Naive B cell (primary cell): ENCODE data around the gene PPM1N. TPM values are rescaled to one million over a fixed set of nuclear protein-coding genes. Genes with fewer than 3 reads are reported as not detected.

ENCODE experiments used
- ATAC-seq, 2 donors: fragments of 150-1000 bp; cut with Tn5 transposase; 2 replicates each; pipeline ENCODE4 v1.10.0; 2021; ENCODE audit warnings: low read depth in 2 of 2, mild to moderate bottlenecking in 2 of 2, moderate library complexity in 2 of 2
- DNase-seq: peaks from one replicate; pipeline ENCODE4 v3.0.0; 2022
- H3K27ac Mint-ChIP-seq, 6 donors: one replicate each; pipeline ENCODE4 v1.8.0; 2020 to 2022; ENCODE audit warnings: mild to moderate bottlenecking in 6 of 6, mixed read lengths in 6 of 6, moderate library complexity in 5 of 6, inconsistent platforms in 2 of 6
- H3K27me3 Mint-ChIP-seq, 3 donors: one replicate each; pipeline ENCODE4 v1.8.0; 2021 to 2022; ENCODE audit warnings: mixed read lengths in 3 of 3, mild to moderate bottlenecking in 1 of 3
- H3K36me3 Mint-ChIP-seq, 2 donors: one replicate each; pipeline ENCODE4 v1.8.0; 2020 to 2022; ENCODE audit warnings: mixed read lengths in 2 of 2, inconsistent platforms in 1 of 2, mild to moderate bottlenecking in 1 of 2
- H3K4me1 Mint-ChIP-seq, 3 donors: one replicate each; pipeline ENCODE4 v1.8.0; 2020 to 2022; ENCODE audit warnings: mixed read lengths in 3 of 3, inconsistent platforms in 1 of 3, mild to moderate bottlenecking in 1 of 3, moderate library complexity in 1 of 3
- H3K4me3 Mint-ChIP-seq, 8 donors: one replicate each; pipeline ENCODE4 v1.8.0; 2020 to 2022; ENCODE audit warnings: mild to moderate bottlenecking in 8 of 8, mixed read lengths in 8 of 8, moderate library complexity in 8 of 8, inconsistent platforms in 2 of 8
- H3K9me3 Mint-ChIP-seq, 7 donors: one replicate each; pipeline ENCODE4 v1.8.0; 2020 to 2022; ENCODE audit warnings: mixed read lengths in 7 of 7, mild to moderate bottlenecking in 5 of 7, inconsistent platforms in 2 of 7, moderate library complexity in 1 of 7
- polyA plus RNA-seq, 6 donors: library from polyadenylated mRNA; unstranded; fragments of 300-500 nt; fragmentation: Illumina TruSeq; gene quantifications; one replicate each; pipeline ENCODE4 v1.2.3, GENCODE V29; 2021; ENCODE audit warnings: low read depth in 6 of 6

Gene PPM1N
- polyA plus RNA-seq, 6 donors from 2014 or later, result 1.6 to 3.4 (median 2.4) TPM

DNA sequence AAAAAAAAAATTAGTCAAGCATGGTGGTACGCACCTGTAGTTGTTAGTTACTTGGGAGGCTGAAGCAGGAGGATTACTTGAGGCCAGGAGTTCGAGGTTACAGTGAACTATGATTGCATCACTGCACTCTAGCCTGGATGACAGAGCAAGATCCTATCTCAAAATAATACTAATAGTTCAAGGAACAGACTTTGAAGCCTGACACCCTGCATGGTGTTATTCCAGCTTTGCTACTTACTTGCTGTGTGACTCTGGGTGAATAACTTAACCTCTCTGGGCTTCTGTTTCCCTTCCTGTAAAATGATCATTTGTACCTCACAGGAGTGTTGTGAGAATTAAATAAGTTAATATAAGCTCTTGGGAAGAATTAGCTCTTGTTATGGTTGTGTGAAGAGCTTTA, 34.0 kb upstream of the PPM1N start:
- DNase-seq, result no peak
- H3K36me3 Mint-ChIP-seq, result no peaks in the 10 kb centered on the region
- H3K9me3 Mint-ChIP-seq, result peaks cover 0 to 8% (median 0%) of the 10 kb centered on the region in 7 donors
- ATAC-seq, result no peak
- H3K27me3 Mint-ChIP-seq, result peaks cover 6 to 13% (median 9%) of the 10 kb centered on the region in 3 donors
- peaks cover 25 to 41% (median 36%) of the 10 kb centered on the region in 3 donors for H3K4me1 Mint-ChIP-seq
- peak overlapping the region in 4 of 6 donors; percentile 16 to 94 (median 70) for H3K27ac Mint-ChIP-seq
- peak overlapping the region in 1 of 8 donors; percentile 61 for H3K4me3 Mint-ChIP-seq

GRCh38 chr19:45464852-45465441, 33.3 kb upstream of the PPM1N start:
- ATAC-seq (no peak), DNase-seq (no peak)
- Mint-ChIP-seq H3K4me1 (peaks cover 31 to 47% (median 41%) of the 10 kb centered on the region in 3 donors), H3K27ac (peak overlapping the region; percentile 9 to 94 (median 88)), H3K9me3 (peaks cover 0 to 8% (median 0%) of the 10 kb centered on the region in 7 donors), H3K4me3 (peak overlapping the region in 1 of 8 donors; percentile 61), H3K36me3 (no peaks in the 10 kb centered on the region), H3K27me3 (peaks cover 9 to 13% (median 10%) of the 10 kb centered on the region in 3 donors)

GRCh38 chr19:45467115-45467455, 31.2 kb upstream of the PPM1N start:
- DNase-seq (no peak), ATAC-seq (no peak)
- Mint-ChIP-seq H3K9me3 (peaks cover 0 to 8% (median 0%) of the 10 kb centered on the region in 7 donors), H3K4me1 (peaks cover 41 to 57% (median 50%) of the 10 kb centered on the region in 3 donors), H3K27me3 (peaks cover 14 to 30% (median 18%) of the 10 kb centered on the region in 3 donors), H3K36me3 (peaks cover 0 to 8% of the 10 kb centered on the region in 2 donors), H3K27ac (peak overlapping the region; percentile 94 to 100 (median 99)), H3K4me3 (peak overlapping the region; percentile 68 to 96 (median 92))

DNA sequence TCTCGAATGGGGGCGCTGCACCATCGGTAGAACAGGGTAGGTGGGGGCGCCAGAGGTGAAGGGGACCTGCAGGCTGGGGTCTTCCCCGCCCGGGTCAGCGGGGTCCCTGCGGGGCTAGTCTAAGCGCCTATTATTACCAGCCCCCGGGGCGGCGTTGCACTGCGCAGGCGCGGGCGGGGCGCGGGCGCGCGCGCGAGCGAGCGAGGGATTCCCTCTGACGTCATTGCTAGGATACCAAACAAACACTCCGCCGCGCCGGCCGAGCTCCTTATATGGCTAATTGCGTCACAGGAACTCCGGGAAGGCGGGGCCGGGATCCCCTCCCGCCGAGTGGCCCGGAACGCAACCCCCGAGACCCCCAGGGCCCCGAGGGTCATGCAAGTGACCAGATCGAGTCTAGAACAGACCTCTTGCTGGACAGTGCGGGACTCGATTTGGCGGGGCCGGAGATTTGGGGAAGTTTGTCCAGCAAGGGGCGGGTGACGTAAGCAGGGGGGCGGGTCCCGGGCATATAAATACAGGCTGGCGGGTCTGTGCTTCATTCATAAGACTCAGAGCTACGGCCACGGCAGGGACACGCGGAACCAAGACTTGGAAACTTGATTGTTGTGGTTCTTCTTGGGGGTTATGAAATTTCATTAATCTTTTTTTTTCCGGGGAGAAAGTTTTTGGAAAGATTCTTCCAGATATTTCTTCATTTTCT, 30.6 kb upstream of the PPM1N start, which contains the start of gene FOSB:
Gene FOSB (plus strand): TSS at position 541 of the 703 bp plus-strand sequence. CDS start 591 bp downstream, outside the sequence.
- peaks cover 15 to 35% (median 22%) of the 10 kb centered on the region in 3 donors for H3K27me3 Mint-ChIP-seq
- peaks cover 0 to 8% of the 10 kb centered on the region in 2 donors for H3K36me3 Mint-ChIP-seq
- peak within 1 kb of the TSS; percentile 89 to 99 (median 96) for H3K4me3 Mint-ChIP-seq
- peaks cover 45 to 63% (median 51%) of the 10 kb centered on the region in 3 donors for H3K4me1 Mint-ChIP-seq
- peak; percentile 98 for DNase-seq
- peak within 1 kb of the TSS; percentile 94 to 100 (median 99) for H3K27ac Mint-ChIP-seq
- H3K9me3 Mint-ChIP-seq, result peaks cover 0 to 8% (median 0%) of the 10 kb centered on the region in 7 donors
- ATAC-seq, result peak; percentile 10 to 23

DNA sequence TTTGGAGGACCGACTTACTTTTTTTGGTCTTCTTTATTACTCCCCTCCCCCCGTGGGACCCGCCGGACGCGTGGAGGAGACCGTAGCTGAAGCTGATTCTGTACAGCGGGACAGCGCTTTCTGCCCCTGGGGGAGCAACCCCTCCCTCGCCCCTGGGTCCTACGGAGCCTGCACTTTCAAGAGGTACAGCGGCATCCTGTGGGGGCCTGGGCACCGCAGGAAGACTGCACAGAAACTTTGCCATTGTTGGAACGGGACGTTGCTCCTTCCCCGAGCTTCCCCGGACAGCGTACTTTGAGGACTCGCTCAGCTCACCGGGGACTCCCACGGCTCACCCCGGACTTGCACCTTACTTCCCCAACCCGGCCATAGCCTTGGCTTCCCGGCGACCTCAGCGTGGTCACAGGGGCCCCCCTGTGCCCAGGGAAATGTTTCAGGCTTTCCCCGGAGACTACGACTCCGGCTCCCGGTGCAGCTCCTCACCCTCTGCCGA, 30.0 kb upstream of the PPM1N start:
- H3K36me3 Mint-ChIP-seq, result peaks cover 0 to 8% of the 10 kb centered on the region in 2 donors
- DNase-seq (no peak), ATAC-seq (peak in 1 of 2 donors; percentile 1)
- peaks cover 19 to 41% (median 28%) of the 10 kb centered on the region in 3 donors for H3K27me3 Mint-ChIP-seq
- peak overlapping the region; percentile 89 to 99 (median 96) for H3K4me3 Mint-ChIP-seq
- peaks cover 50 to 68% (median 56%) of the 10 kb centered on the region in 3 donors for H3K4me1 Mint-ChIP-seq
- H3K27ac Mint-ChIP-seq, result peak overlapping the region; percentile 94 to 100 (median 99)
- H3K9me3 Mint-ChIP-seq, result peaks cover 0 to 8% (median 0%) of the 10 kb centered on the region in 7 donors

DNA sequence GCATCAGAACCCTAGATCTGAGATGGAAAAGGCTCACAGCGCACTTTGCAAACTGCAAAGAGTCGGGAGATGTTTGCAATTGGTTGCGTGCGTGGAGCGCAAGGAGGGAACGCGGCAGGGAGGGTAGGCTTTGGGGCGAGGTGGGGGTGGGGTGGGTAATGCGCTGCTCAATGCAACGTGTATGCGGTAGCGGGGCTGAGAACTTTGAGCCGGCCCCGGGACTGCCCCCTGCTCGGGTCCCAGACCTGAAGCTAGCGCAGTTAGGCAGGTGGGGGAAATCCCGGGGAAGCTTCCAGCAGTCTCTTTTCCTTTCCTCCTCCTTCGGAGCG, 29.5 kb upstream of the PPM1N start:
- DNase-seq (no peak), ATAC-seq (peak; percentile 34 to 51)
- Mint-ChIP-seq H3K4me1 (peaks cover 54 to 72% (median 60%) of the 10 kb centered on the region in 3 donors), H3K36me3 (peaks cover 0 to 8% of the 10 kb centered on the region in 2 donors), H3K9me3 (peaks cover 0 to 8% (median 0%) of the 10 kb centered on the region in 7 donors), H3K27ac (peak overlapping the region; percentile 94 to 100 (median 99)), H3K4me3 (peak overlapping the region; percentile 89 to 99 (median 96)), H3K27me3 (peaks cover 24 to 47% (median 34%) of the 10 kb centered on the region in 3 donors)

GRCh38 chr19:45469132-45469944, 28.9 kb upstream of the PPM1N start:
- Mint-ChIP-seq H3K4me3 (peak overlapping the region; percentile 89 to 99 (median 96)), H3K27ac (peak overlapping the region; percentile 94 to 100 (median 99)), H3K9me3 (peaks cover 0 to 8% (median 0%) of the 10 kb centered on the region in 7 donors), H3K36me3 (peaks cover 0 to 8% of the 10 kb centered on the region in 2 donors), H3K4me1 (peaks cover 60 to 77% (median 62%) of the 10 kb centered on the region in 3 donors), H3K27me3 (peaks cover 30 to 52% (median 38%) of the 10 kb centered on the region in 3 donors)
- DNase-seq, result peak; percentile 94
- peak; percentile 56 to 59 for ATAC-seq

- Mint-ChIP-seq H3K9me3 (peaks cover 0 to 13% (median 0%) of the 10 kb centered on the region in 7 donors), H3K36me3 (peaks cover 0 to 17% of the 10 kb centered on the region in 2 donors), H3K4me3 (peak overlapping the region; percentile 89 to 99 (median 96)), H3K27me3 (peaks cover 33 to 52% (median 39%) of the 10 kb centered on the region in 3 donors), H3K4me1 (peaks cover 57 to 78% (median 61%) of the 10 kb centered on the region in 3 donors), H3K27ac (peak overlapping the region; percentile 94 to 100 (median 99))
- DNase-seq (peak; percentile 73), ATAC-seq (peak; percentile 2 to 3)
These were observed 28.1 kb upstream of the PPM1N start for GRCh38 chr19:45469945-45470761.

DNA sequence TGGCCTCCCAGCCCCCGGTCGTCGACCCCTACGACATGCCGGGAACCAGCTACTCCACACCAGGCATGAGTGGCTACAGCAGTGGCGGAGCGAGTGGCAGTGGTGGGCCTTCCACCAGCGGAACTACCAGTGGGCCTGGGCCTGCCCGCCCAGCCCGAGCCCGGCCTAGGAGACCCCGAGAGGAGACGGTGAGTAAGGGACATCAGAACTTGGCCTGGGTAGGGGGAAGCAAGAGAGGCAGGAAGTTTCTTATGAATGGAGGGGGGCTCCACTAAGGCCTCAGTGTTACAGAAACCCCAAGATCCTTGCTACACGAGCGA, 27.5 kb upstream of the PPM1N start:
- peaks cover 36 to 53% (median 42%) of the 10 kb centered on the region in 3 donors for H3K27me3 Mint-ChIP-seq
- H3K4me1 Mint-ChIP-seq, result peaks cover 59 to 83% (median 63%) of the 10 kb centered on the region in 3 donors
- H3K27ac Mint-ChIP-seq, result peak overlapping the region; percentile 94 to 100 (median 99)
- H3K36me3 Mint-ChIP-seq, result peaks cover 0 to 17% of the 10 kb centered on the region in 2 donors
- ATAC-seq (no peak), DNase-seq (no peak)
- H3K4me3 Mint-ChIP-seq, result peak overlapping the region; percentile 89 to 99 (median 96)
- H3K9me3 Mint-ChIP-seq, result peaks cover 0 to 15% (median 0%) of the 10 kb centered on the region in 7 donors

- Mint-ChIP-seq H3K27ac (peak overlapping the region; percentile 60 to 100 (median 96)), H3K36me3 (peaks cover 0 to 17% of the 10 kb centered on the region in 2 donors), H3K27me3 (peaks cover 39 to 54% (median 42%) of the 10 kb centered on the region in 3 donors), H3K4me1 (peaks cover 62 to 85% (median 64%) of the 10 kb centered on the region in 3 donors), H3K4me3 (peak overlapping the region; percentile 56 to 99 (median 95)), H3K9me3 (peaks cover 0 to 15% (median 0%) of the 10 kb centered on the region in 7 donors)
- DNase-seq (peak; percentile 47), ATAC-seq (no peak)
These were observed 26.9 kb upstream of the PPM1N start for GRCh38 chr19:45471111-45471930.

DNA sequence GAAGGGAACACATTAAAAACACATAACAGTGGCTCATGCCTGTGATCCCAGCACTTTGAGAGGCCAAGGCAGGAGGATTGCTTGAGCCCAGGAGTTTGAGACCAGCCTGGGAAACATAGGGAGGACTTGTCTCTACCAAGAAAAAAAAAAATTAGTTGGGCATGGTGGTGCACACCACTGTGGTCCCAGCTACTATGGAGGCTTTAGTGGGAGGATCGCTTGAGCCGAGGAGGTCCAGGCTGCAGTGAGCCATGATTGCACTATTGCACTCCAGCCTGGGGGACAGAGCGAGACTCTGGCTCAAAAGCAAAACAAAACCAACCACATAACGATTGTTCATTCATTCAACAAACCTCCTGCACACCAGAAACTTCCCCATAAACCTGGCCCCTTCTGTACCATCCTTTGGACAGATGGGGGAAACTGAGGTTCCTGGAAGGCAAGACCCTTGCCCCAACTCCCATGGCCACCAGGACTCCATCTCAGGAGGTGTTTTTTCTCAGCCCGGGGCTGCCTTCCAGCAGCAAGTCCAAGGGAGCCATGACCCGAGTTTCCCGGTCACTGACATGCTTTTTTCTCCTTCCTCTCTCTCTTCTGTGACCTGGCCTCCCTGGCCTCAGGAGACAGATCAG, 26.2 kb upstream of the PPM1N start:
- peak overlapping the region in 5 of 6 donors; percentile 92 to 100 (median 95) for H3K27ac Mint-ChIP-seq
- peaks cover 0 to 17% of the 10 kb centered on the region in 2 donors for H3K36me3 Mint-ChIP-seq
- ATAC-seq (no peak), DNase-seq (peak; percentile 52)
- peak overlapping the region; percentile 56 to 96 (median 73) for H3K4me3 Mint-ChIP-seq
- H3K4me1 Mint-ChIP-seq, result peaks cover 64 to 85% (median 66%) of the 10 kb centered on the region in 3 donors
- peaks cover 39 to 54% (median 42%) of the 10 kb centered on the region in 3 donors for H3K27me3 Mint-ChIP-seq
- H3K9me3 Mint-ChIP-seq, result peaks cover 0 to 15% (median 0%) of the 10 kb centered on the region in 7 donors
